DMS153 (cell line): ENCODE measurements around the gene MRPS15.
"Not testable (repeated sequence)": the region's sequence is repeated elsewhere in the genome, so short reads cannot be mapped to it uniquely, and the experiment has no call there.

Experiments used
- DNase-seq: peaks from one replicate; lab custom pipeline; 2025; lab: John Stamatoyannopoulos, UW

The MRPS15 gene

GRCh38 chr1:36463803-36464604, at the start of gene MRPS15:
MRPS15 (minus strand) TSS chr1:36464384; CDS start chr1:36464275, 109 bp downstream.
- peak; percentile 94 for DNase-seq

- DNase-seq: no peak
These were observed 48.7 kb upstream of the MRPS15 start for GRCh38 chr1:36512842-36513241.

GRCh38 chr1:36511804-36512798, 47.9 kb upstream of the MRPS15 start:
- DNase-seq: no peak

GRCh38 chr1:36511220-36511619, 47.0 kb upstream of the MRPS15 start:
- not testable (repeated sequence) for DNase-seq

- no peak for DNase-seq
These were observed 46.2 kb upstream of the MRPS15 start for GRCh38 chr1:36510418-36510817.

GRCh38 chr1:36508257-36508656, 44.1 kb upstream of the MRPS15 start:
- DNase-seq: no peak

GRCh38 chr1:36506276-36506920, 42.2 kb upstream of the MRPS15 start:
- DNase-seq: no peak

GRCh38 chr1:36503733-36504132, 39.5 kb upstream of the MRPS15 start:
- no peak for DNase-seq

- DNase-seq: no peak
These were observed 39.0 kb upstream of the MRPS15 start for GRCh38 chr1:36503159-36503558.

GRCh38 chr1:36502616-36503015, 38.4 kb upstream of the MRPS15 start:
- no peak for DNase-seq

GRCh38 chr1:36501911-36502310, 37.7 kb upstream of the MRPS15 start:
- not testable (repeated sequence) for DNase-seq

- no peak for DNase-seq
These were observed 33.0 kb upstream of the MRPS15 start for GRCh38 chr1:36497207-36497606.

GRCh38 chr1:36494971-36495370, 30.8 kb upstream of the MRPS15 start:
- no peak for DNase-seq

GRCh38 chr1:36493524-36493923, 29.3 kb upstream of the MRPS15 start:
- no peak for DNase-seq

- no peak for DNase-seq
These were observed 28.3 kb upstream of the MRPS15 start for GRCh38 chr1:36492491-36492890.

GRCh38 chr1:36489258-36490051, 25.3 kb upstream of the MRPS15 start:
- not testable (repeated sequence) for DNase-seq

- no peak for DNase-seq
These were observed 23.7 kb upstream of the MRPS15 start for GRCh38 chr1:36487906-36488305.

GRCh38 chr1:36487336-36487725, 23.1 kb upstream of the MRPS15 start:
- DNase-seq: not testable (repeated sequence)

- DNase-seq: peak; percentile 82
These were observed 22.5 kb upstream of the MRPS15 start for GRCh38 chr1:36486439-36487335.

GRCh38 chr1:36486093-36486438, 21.9 kb upstream of the MRPS15 start:
- DNase-seq: no peak
